ENCODE results near the gene SLX4. TPM values are rescaled to one million over a fixed set of nuclear protein-coding genes. Genes with fewer than 3 reads are reported as not detected.

The SLX4 gene
- total and polyA plus RNA-seq, 9 of the 15 experiments (the other 6 are each of a cell fraction or from before 2014, with no cell fraction given): 0.29 to 7.9 (median 3.8) TPM

DNA sequence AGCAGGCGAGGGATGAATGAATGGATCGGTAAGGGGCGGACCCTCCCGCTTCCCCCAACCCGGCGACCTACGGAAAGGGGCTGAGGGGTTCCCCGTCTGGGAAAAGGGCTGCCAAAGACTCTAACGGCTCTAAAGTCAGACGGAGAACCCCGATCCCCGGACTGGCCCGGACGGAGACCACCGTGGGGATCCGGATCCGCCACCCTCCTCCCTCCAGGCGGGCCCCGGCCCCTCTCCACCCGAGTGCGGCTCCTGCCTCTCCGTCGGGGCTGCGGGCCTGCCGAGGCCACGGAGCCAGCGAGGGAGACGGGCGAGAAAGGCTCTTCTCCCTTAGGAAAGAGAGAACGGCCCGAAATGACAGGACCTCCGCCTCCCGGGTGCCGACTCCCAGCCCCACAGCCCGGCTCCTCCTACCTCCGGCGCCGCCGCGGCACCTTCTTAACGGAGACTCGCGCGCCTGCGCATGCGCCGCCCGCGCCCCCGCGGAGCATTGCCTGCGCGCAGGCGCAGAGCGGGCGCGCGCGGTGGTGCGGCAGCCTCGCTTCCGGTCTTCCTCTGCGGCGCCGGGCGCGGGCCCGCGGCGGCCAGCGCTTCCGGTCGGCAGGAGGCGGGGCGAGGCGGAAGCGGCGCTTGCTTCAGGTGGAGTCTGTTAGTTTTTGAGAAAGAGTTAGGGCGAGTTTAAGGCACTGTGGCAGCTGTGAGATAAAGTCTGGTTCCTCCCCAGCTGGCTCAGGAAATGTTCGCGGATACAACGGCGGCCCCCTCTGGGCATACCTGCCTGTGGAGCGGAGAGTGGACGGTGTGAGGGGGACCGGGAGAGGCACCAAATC, at the start of gene SLX4 (continued):
- TF ChIP-seq ZNF165 (CRISPR knock-in tag; IDR thresholded peaks at IDR 0.05; ENCODE audit: borderline replicate concordance): 0 out of 2 replicates have a peak, but pooled peaks have one; percentile 10
- TF ChIP-seq SMAD4 (CRISPR knock-in tag; conservative IDR thresholded peaks at IDR 0.05): peak; percentile 42; the same call in 1 of the 2 replicates
- peak; percentile 75 for TF ChIP-seq SUPT5H (IDR thresholded peaks at IDR 0.05)
- peak; percentile 37 for TF ChIP-seq DACH1 (IDR thresholded peaks at IDR 0.05; ENCODE audit: partially characterized antibody)
- TF ChIP-seq ELF2 (CRISPR knock-in tag; IDR thresholded peaks at IDR 0.05): 0 out of 2 replicates have a peak, but pooled peaks have one; percentile 45
- no peak for TF ChIP-seq ZNF644 (tag; IDR thresholded peaks at IDR 0.05; ENCODE audit: low read depth)
- TF ChIP-seq PML (IDR thresholded peaks at IDR 0.05; ENCODE audit: low read length): peak; percentile 28; the same call in 1 of the 2 replicates
- TF ChIP-seq ZNF263 (CRISPR knock-in tag; IDR thresholded peaks at IDR 0.05; ENCODE audit: borderline replicate concordance): peak; percentile 70; the same call in 1 of the 2 replicates
- TF ChIP-seq AFF1 (IDR thresholded peaks at IDR 0.05; ENCODE audit: low read depth in 1 of 2, partially characterized antibody in 2 of 2): no peak
- peak; percentile 44 to 69; a peak in 3 of 4 replicates for TF ChIP-seq SIN3A (IDR thresholded peaks at IDR 0.05; ENCODE audit: borderline replicate concordance in 2 of 2, control insufficient read depth in 1 of 2, low read depth in 2 of 2, low read length in 2 of 2)
- 0 out of 2 replicates have a peak, but pooled peaks have one; percentile 33 for TF ChIP-seq CBFA2T3 (IDR thresholded peaks at IDR 0.05)
- TF ChIP-seq HES1 (IDR thresholded peaks at IDR 0.05; ENCODE audit: low read depth): no peak
- peak; percentile 28; the same call in 1 of the 2 replicates for TF ChIP-seq ELF4 (CRISPR knock-in tag; IDR thresholded peaks at IDR 0.05)
- no peak; a peak in 1 of 4 replicates for TF ChIP-seq KDM1A (IDR thresholded peaks at IDR 0.05)
